Frontal cortex (tissue), 4 donors: ENCODE data around the gene ZBED4. TPM values are rescaled to one million over a fixed set of nuclear protein-coding genes. Genes with fewer than 3 reads are reported as not detected.

Experiments
- DNase-seq, 2 donors: peaks; one replicate each; pipeline ENCODE4 v3.0.0; 2012; ENCODE audit warnings: low spot score in 2 of 2
- FAIRE-seq: peaks from 2 replicates; lab custom pipeline; 2012; peaks lifted over from hg19 to GRCh38; lab: Jason Lieb, UNC
- total RNA-seq: library from RNA; depleted of rRNA; stranded (reverse); fragments of >200 nt; gene quantifications from one replicate; pipeline ENCODE4 v1.2.3, GENCODE V29; 2014
- donor health status: control.
- donor health status: control.
- donor health status: control.

The ZBED4 gene
- total RNA-seq, 1 donor from 2014 or later, result 23.2 TPM

DNA sequence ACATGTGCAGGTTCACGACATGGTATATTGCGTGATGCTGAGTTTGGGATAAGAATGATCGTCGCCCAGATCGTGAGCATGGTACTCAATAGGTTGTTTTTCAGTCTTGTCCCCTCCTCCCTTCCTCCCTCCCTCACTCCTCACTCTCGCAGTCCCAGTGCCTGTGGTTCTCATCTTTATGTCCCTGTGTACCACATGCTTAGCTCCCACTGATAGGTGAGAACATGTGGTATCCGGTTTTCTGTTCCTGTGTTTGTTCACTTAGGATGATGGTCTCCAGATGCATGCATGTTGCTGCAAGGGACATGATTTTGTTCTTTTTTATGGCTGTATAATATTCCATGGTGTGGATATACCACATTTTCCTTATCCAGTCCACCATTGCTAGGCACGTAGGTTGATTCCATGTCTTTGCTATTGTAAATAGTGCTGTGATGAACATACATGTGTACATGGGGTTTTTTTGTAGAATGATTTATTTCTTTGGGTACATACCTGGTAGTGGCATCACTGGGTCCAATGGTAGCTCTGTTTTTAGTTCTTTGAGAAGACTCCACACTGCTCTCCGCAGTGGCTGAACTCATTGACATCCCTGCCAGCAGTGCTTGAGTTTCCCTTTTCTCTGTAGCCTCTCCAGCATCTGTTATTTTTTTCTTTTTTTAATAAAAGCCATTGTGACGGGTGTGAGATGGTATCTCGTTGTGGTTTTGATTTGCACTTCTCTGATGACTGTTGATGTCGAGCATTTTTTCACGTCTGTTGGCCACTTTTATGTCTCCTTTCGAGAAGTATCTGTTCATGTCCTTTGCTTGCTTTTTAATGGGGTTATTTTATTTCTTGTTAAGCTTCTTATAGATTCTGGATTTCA is 16.4 kb downstream of the ZBED4 start:
- FAIRE-seq, result no peak

GRCh38 chr22:49871482-49871881 is 17.8 kb downstream of the ZBED4 start:
- DNase-seq (no peak), FAIRE-seq (no peak)

More for the DNA sequence above, 16.4 kb downstream of the ZBED4 start:
- no peak for DNase-seq

DNA sequence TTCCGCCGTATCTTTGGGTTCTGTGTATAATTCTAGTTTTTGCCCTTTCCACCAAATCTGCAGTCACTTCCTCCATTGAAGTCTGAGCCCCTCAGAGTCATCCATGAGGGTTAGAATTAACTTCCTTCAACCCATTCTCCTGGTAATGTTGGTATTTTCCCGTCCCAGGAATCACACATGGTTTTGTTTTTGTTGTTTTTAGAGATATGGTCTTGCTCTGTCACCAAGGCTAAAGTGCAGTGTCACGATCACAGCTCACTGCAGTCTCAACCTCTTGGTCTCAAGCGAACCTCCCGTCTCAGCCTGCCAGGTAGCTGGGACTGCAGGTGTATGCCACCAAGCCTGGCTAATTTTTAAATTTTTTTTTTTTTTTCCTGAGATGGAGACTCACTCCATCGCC is 18.7 kb downstream of the ZBED4 start:
- no peak for DNase-seq
- FAIRE-seq, result no peak

- DNase-seq, result no peak
- FAIRE-seq, result no peak
These were observed 19.7 kb downstream of the ZBED4 start for GRCh38 chr22:49873228-49873940.

- FAIRE-seq (no peak), DNase-seq (no peak)
These were observed 24.0 kb downstream of the ZBED4 start for GRCh38 chr22:49877642-49878041.

DNA sequence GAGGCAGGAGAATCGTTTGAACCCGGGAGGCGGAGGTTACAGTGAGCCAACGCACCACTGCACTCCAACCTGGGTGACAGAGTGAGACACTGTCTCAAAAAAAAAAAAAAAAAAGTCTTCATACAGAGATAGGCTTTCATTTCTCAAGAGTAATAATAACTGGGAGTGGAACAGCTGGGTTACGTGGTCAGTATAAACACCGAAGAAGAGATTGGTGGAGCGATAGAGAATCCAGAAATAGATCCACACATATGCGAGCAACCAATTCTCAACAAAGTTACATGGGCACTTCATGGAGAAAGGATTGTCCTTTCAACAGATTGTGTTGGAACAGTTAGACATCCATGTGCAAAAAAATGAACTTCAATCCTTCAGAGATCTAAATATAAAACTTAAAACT is 24.6 kb downstream of the ZBED4 start:
- DNase-seq (no peak), FAIRE-seq (no peak)

DNA sequence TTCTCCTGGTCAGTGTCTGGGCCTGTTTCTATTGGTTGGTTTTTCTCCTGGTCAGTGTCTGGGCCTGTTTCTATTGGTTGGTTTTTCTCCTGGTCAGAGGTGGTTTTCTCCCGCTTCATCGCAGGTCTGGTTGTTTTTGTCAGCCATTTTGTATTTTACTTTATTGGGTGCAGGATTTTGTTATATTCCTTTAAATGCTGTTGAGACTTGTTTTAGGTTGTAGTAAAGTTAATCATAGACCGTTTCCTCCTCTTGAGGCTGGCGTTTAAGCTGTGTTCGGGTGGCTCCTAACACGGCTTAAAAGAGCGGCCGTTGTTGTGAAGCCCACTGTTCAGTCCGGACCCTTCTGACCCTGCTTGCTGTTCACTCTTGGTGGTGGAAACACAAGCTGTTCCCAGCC is 26.2 kb downstream of the ZBED4 start:
- DNase-seq (no peak), FAIRE-seq (no peak)

- FAIRE-seq, result no peak
- DNase-seq, result no peak
These were observed 26.6 kb downstream of the ZBED4 start for GRCh38 chr22:49880281-49880680.

- FAIRE-seq (no peak), DNase-seq (no peak)
These were observed 28.2 kb downstream of the ZBED4 start for GRCh38 chr22:49881856-49882255.

GRCh38 chr22:49882519-49883293 is 29.1 kb downstream of the ZBED4 start:
- no peak for FAIRE-seq
- DNase-seq, result no peak

DNA sequence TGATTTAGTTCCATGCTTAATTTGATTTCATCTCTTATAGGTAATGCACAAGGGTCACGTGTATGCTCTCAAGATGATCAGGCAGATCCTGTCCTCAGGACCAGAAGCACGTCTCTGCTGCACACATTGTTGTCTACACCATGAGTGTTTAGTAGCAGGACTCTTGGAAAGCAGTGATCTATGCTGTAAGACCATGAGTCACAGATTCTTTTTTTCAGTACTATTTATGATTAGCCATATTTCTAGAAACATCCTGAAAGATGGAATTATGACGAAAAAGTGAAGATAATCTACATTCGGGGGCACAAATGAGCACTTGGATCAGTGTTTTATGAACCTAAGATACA is 29.6 kb downstream of the ZBED4 start:
- no peak for FAIRE-seq
- DNase-seq, result no peak

DNA sequence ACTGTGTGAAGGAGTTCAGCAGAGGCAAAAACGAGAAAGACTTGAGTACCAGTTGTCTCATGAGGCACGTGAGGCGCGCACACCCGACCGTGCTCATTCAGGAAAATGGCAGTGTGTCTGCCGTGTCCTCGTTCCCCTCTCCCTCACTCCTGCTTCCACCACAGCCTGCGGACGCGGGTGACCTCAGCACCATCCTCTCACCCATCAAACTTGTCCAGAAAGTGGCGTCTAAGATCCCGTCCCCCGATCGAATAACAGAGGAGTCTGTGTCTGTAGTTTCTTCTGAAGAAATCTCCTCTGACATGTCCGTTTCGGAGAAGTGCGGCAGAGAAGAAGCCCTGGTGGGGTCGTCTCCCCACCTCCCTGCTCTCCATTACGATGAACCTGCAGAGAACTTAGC is 30.4 kb downstream of the ZBED4 start:
- no peak for FAIRE-seq
- no peak for DNase-seq

DNA sequence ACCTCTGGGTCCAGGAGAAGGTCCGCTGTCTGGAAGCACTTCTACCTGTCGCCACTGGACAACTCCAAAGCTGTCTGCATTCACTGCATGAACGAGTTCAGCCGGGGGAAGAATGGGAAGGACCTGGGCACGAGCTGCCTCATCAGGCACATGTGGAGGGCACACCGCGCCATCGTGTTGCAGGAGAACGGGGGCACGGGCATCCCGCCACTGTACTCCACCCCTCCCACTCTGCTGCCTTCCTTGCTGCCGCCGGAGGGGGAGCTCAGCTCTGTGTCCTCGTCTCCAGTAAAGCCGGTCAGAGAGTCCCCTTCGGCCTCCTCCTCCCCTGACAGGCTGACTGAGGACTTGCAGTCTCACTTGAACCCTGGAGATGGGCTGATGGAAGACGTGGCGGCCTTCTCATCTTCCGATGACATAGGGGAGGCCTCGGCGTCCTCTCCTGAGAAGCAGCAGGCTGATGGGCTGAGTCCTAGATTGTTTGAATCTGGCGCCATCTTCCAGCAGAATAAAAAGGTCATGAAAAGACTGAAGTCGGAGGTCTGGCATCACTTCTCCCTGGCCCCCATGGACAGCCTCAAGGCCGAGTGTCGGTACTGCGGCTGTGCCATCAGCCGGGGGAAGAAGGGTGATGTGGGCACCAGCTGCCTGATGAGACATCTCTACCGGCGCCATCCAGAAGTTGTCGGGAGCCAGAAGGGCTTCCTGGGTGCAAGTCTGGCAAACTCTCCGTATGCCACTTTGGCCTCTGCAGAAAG is 31.0 kb downstream of the ZBED4 start:
- no peak for FAIRE-seq

GRCh38 chr22:49885281-49885680 is 31.6 kb downstream of the ZBED4 start:
- no peak for DNase-seq
- FAIRE-seq, result no peak

More for the DNA sequence above, 31.0 kb downstream of the ZBED4 start:
- no peak for DNase-seq

DNA sequence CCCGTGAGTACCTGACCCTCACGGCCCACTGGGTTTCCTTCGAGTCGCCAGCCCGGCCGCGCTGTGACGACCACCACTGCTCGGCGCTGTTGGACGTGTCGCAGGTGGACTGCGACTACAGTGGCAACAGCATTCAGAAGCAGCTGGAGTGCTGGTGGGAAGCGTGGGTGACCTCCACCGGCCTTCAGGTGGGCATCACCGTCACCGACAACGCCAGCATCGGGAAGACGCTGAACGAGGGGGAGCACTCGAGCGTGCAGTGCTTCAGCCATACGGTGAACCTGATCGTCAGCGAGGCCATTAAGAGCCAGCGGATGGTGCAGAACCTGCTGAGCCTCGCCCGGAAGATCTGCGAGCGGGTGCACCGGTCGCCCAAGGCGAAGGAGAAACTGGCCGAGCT is 32.2 kb downstream of the ZBED4 start:
- no peak for FAIRE-seq
- no peak for DNase-seq

DNA sequence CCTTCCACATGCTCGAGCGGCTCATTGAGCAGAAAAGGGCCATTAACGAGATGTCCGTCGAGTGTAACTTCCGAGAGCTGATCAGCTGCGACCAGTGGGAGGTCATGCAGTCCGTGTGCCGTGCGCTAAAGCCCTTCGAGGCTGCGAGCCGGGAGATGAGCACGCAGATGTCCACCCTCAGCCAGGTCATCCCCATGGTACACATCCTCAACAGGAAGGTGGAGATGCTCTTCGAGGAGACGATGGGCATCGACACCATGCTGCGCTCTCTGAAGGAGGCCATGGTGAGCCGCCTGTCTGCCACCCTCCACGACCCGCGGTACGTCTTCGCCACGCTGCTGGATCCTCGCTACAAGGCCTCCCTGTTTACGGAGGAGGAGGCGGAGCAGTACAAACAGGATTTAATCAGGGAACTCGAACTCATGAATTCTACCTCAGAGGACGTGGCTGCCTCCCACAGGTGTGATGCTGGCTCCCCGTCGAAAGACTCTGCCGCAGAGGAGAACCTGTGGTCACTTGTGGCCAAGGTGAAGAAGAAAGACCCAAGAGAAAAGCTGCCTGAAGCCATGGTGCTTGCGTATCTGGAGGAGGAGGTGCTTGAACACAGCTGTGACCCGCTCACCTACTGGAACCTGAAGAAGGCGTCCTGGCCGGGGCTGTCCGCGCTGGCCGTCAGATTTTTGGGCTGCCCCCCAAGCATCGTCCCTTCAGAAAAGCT is 32.9 kb downstream of the ZBED4 start:
- FAIRE-seq (no peak), DNase-seq (no peak)

GRCh38 chr22:49887064-49887451 is 33.4 kb downstream of the ZBED4 start:
- FAIRE-seq (no peak), DNase-seq (no peak)

DNA sequence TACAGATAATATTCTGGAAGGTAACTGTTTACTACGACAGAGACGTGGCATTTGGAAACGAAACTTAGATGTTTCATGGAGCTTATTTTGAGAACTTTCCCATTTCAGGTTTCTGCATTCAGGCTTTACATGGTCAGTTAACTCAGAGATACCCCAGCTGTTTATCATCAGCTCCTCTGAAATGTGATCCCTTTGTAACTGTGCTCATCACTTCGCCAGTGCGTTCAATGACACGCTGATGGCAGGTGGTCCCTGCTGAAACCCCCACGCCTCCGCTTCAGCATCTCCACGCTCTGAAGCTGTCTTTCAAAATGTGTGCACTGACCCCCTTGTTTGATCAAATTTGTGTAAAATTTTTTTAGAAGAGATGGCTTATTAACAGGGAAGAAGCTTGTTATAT is 34.1 kb downstream of the ZBED4 start:
- FAIRE-seq, result no peak
- DNase-seq, result no peak

GRCh38 chr22:49889071-49889470 is 35.4 kb downstream of the ZBED4 start:
- FAIRE-seq, result no peak
- no peak for DNase-seq
